HCT116 (cell line): ENCODE measurements around the gene LAMB4. TPM values are rescaled to one million over a fixed set of nuclear protein-coding genes. Genes with fewer than 3 reads are reported as not detected.

Experiments used
- ATAC-seq: fragments of 200-7000 bp; cut with Tn5 transposase; 2 replicates; pipeline ENCODE4 v1.9.1; 2020; ENCODE audit warnings: mild to moderate bottlenecking, moderate library complexity
- BruUV-seq: library from RNA; stranded (reverse); fragments of 400-500 nt; replicated peaks from 2 replicates; lab custom pipeline; 2021; lab: Mats Ljungman, UMichigan
- CTCF ChIA-PET: fragments of 300-600 bp; sonication (Branson Sonifier 250); formaldehyde crosslinking; loops from one replicate; lab custom pipeline; 2021; ENCODE audit warnings: antibody characterized with exemption; lab: Charles Lee
- POLR2A ChIA-PET: fragments of 300-600, 350-600 bp; sonication (Branson Sonifier 250); formaldehyde crosslinking; loops from one replicate; lab custom pipeline; 2021; ENCODE audit warnings: antibody characterized with exemption; lab: Charles Lee
- RAD21 ChIA-PET, 2 experiments: fragments of 300-600 bp; sonication (Branson Sonifier 250); formaldehyde crosslinking; loops; one replicate each; lab custom pipeline; 2023; ENCODE audit warnings: low total read pairs in 2 of 2; ENCODE audit not compliant: uncharacterized antibody in 2 of 2, unreplicated experiment in 2 of 2, low non-redundant PET in 1 of 2; lab: Charles Lee
- DNase-seq: peaks from one replicate; pipeline ENCODE4 v3.0.0-alpha.2; 2010; ENCODE audit warnings: low read depth, low spot score
- H2AFZ ChIP-seq: fragments of 200-600 bp; shearing (Covaris generic), sonication (generic); 2 replicates; pipeline ENCODE4 v1.6.1; 2017; ENCODE audit warnings: low read depth, mixed run types, mixed read lengths, antibody characterized with exemption, low read length; ENCODE audit not compliant: poor library complexity, severe bottlenecking
- H3K27ac ChIP-seq: 2 replicates; pipeline ENCODE4 v1.5.1; 2012; ENCODE audit warnings: low read depth, low read length
- H3K27me3 ChIP-seq: fragments of 200-600 bp; sonication (generic); 2 replicates; pipeline ENCODE4 v1.6.1; 2016; ENCODE audit warnings: mixed run types, low read length, mixed read lengths; ENCODE audit not compliant: insufficient read depth
- H3K36me3 ChIP-seq, 2 experiments: fragments of 200-500 bp in 1 of 2; fragments of 200-600 bp in 1 of 2; sonication (Bioruptor generic) in 1 of 2; sonication (generic) in 1 of 2; 2 replicates each; pipeline versions ENCODE4 v1.5.1 to v1.6.1; 2014 to 2016; ENCODE audit warnings: low read length in 2 of 2, inconsistent platforms in 1 of 2, mixed read lengths in 1 of 2, mixed run types in 1 of 2; ENCODE audit not compliant: insufficient read depth in 2 of 2, control insufficient read depth in 1 of 2
- H3K4me1 ChIP-seq, 2 experiments: fragments of 200-600 bp in 1 of 2; sonication (generic) in 1 of 2; 2 replicates each; pipeline versions ENCODE4 v1.5.1 to v1.6.1; 2012 to 2017; ENCODE audit warnings: low read length in 2 of 2, inconsistent platforms in 1 of 2, mild to moderate bottlenecking in 1 of 2, mixed read lengths in 1 of 2, mixed run types in 1 of 2, moderate library complexity in 1 of 2; ENCODE audit not compliant: insufficient read depth in 2 of 2, control insufficient read depth in 1 of 2
- H3K4me2 ChIP-seq: fragments of 200-600 bp; sonication (generic); 2 replicates; pipeline ENCODE4 v1.6.1; 2017; ENCODE audit warnings: mixed run types, low read length, mixed read lengths
- H3K4me3 ChIP-seq, 2 experiments: fragments of 200-600 bp in 1 of 2; sonication (generic) in 1 of 2; replicated peaks in 1 of 2; 2 replicates each; pipeline ENCODE4 v1.5.1; 2011 to 2016; ENCODE audit warnings: low read length in 2 of 2, control low read depth in 1 of 2, low read depth in 1 of 2, mild to moderate bottlenecking in 1 of 2, mixed read lengths in 1 of 2, mixed run types in 1 of 2
- H3K79me2 ChIP-seq: fragments of 200-600 bp; sonication (generic); 2 replicates; pipeline ENCODE4 v1.6.1; 2017; ENCODE audit warnings: mild to moderate bottlenecking, mixed run types, low read length, moderate library complexity, mixed read lengths; ENCODE audit not compliant: insufficient read depth
- H3K9ac ChIP-seq: fragments of 200-600 bp; sonication (generic); 2 replicates; pipeline ENCODE4 v1.6.1; 2016; ENCODE audit warnings: low read length, mixed read lengths
- H3K9me2 ChIP-seq: fragments of 200-600 bp; sonication (generic), shearing (Covaris generic); 2 replicates; pipeline ENCODE4 v1.6.1; 2017; ENCODE audit warnings: mixed run types, mild to moderate bottlenecking, moderate library complexity; ENCODE audit not compliant: insufficient read depth
- H3K9me3 ChIP-seq, 2 experiments: fragments of 200-500 bp in 1 of 2; fragments of 200-600 bp in 1 of 2; sonication (Bioruptor generic) in 1 of 2; sonication (generic) in 1 of 2; 2 replicates each; pipeline ENCODE4 v1.6.1; 2014 to 2017; ENCODE audit warnings: low read length in 2 of 2, mixed read lengths in 2 of 2, inconsistent platforms in 1 of 2, low read depth in 1 of 2, mild to moderate bottlenecking in 1 of 2, mixed run types in 1 of 2, moderate library complexity in 1 of 2; ENCODE audit not compliant: control insufficient read depth in 1 of 2, insufficient read depth in 1 of 2
- H4K20me1 ChIP-seq: fragments of 200-600 bp; sonication (generic), shearing (Covaris generic); 2 replicates; pipeline ENCODE4 v1.6.1; 2017; ENCODE audit warnings: mixed run types, mild to moderate bottlenecking, moderate library complexity; ENCODE audit not compliant: insufficient read depth
- CTCF ChIP-seq, 3 experiments: fragments of 200-600 bp in 1 of 3; sonication (generic) in 1 of 3; IDR thresholded peaks in 2 of 3; conservative IDR thresholded peaks in 1 of 3; 2 replicates each; pipeline ENCODE4 v1.5.1; 2012 to 2017; ENCODE audit warnings: low read depth in 2 of 3, low read length in 2 of 3, antibody characterized with exemption in 1 of 3, borderline replicate concordance in 1 of 3, control low read depth in 1 of 3, mild to moderate bottlenecking in 1 of 3, mixed read lengths in 1 of 3, mixed run types in 1 of 3, moderate library complexity in 1 of 3; ENCODE audit not compliant: insufficient read depth in 1 of 3
- EZH2 ChIP-seq: fragments of 200-600 bp; sonication (generic); IDR thresholded peaks from 2 replicates; pipeline ENCODE4 v1.6.1; 2017; ENCODE audit warnings: antibody characterized with exemption, mixed run types
- EZH2phosphoT487 ChIP-seq: fragments of 200-600 bp; IDR thresholded peaks from 2 replicates; pipeline ENCODE4 v1.6.1; 2018; ENCODE audit warnings: antibody characterized with exemption, borderline replicate concordance
- MAX ChIP-seq: IDR thresholded peaks from 2 replicates; pipeline ENCODE4 v1.6.1; 2012
- POLR2AphosphoS5 ChIP-seq: IDR thresholded peaks from 2 replicates; pipeline ENCODE4 v1.6.1; 2011; ENCODE audit warnings: mild to moderate bottlenecking, low read depth, low read length, moderate library complexity
- RAD21 ChIP-seq: IDR thresholded peaks from 2 replicates; pipeline ENCODE4 v1.6.1; 2012; ENCODE audit warnings: low read depth, mild to moderate bottlenecking
- SIN3A ChIP-seq: IDR thresholded peaks from 2 replicates; pipeline ENCODE4 v1.6.1; 2012; ENCODE audit warnings: low read depth
- SRF ChIP-seq: IDR thresholded peaks from 2 replicates; pipeline ENCODE4 v1.6.1; 2012; ENCODE audit warnings: low read depth
- YY1 ChIP-seq: IDR thresholded peaks from 2 replicates; pipeline ENCODE4 v1.6.1; 2011; ENCODE audit warnings: low read length, low read depth, moderate library complexity, mild to moderate bottlenecking; ENCODE audit not compliant: insufficient replicate concordance; ENCODE audit errors: extremely low read depth
- intact Hi-C: fragments of 100-400 bp; cut with micrococcal nuclease; formaldehyde crosslinking; loops from 2 replicates; pipeline ENCODE4 v1.10.0; 2022
- total RNA-seq: library from RNA; stranded (reverse); gene quantifications from one replicate; pipeline ENCODE4 v1.2.1, GENCODE V29; 2021; ENCODE audit not compliant: unreplicated experiment
- TF ChIP-seq, protein P1 (sequence below): IDR thresholded peaks from 2 replicates; pipeline ENCODE4 v1.6.1; 2011; ENCODE audit warnings: mild to moderate bottlenecking, low read length, moderate library complexity; ENCODE audit not compliant: insufficient replicate concordance; ENCODE audit errors: extremely low read depth

Gene LAMB4
- total RNA-seq, 1 experiment from 2014 or later = not detected

- H3K79me2 ChIP-seq = no peaks in the 10 kb centered on the region
- BruUV-seq = no TSS peak
- RAD21 ChIA-PET = no interaction called here
- no peaks in the 10 kb centered on the region for H3K9me2 ChIP-seq
- ATAC-seq (no peak), DNase-seq (no peak)
- no peaks in the 10 kb centered on the region for H3K27me3 ChIP-seq
- H3K36me3 ChIP-seq = no peaks in the 10 kb centered on the region
- no peaks in the 10 kb centered on the region for H4K20me1 ChIP-seq
- H3K27ac ChIP-seq = no peak overlapping the region
- TF ChIP-seq SIN3A (no peak), CTCF (IDR thresholded peaks at IDR 0.05 in 2 of 3, conservative IDR thresholded peaks at IDR 0.05 in 1 of 3; ENCODE audit: borderline replicate concordance in 1 of 3, insufficient read depth in 1 of 3, low read depth in 2 of 3, low read length in 2 of 3) (no peak), POLR2AphosphoS5 (no peak), RAD21 (no peak), SRF (no peak), EZH2 (no peak), MAX (no peak), YY1 (no peak), EZH2phosphoT487 (no peak)
- TF ChIP-seq, protein P1, sequence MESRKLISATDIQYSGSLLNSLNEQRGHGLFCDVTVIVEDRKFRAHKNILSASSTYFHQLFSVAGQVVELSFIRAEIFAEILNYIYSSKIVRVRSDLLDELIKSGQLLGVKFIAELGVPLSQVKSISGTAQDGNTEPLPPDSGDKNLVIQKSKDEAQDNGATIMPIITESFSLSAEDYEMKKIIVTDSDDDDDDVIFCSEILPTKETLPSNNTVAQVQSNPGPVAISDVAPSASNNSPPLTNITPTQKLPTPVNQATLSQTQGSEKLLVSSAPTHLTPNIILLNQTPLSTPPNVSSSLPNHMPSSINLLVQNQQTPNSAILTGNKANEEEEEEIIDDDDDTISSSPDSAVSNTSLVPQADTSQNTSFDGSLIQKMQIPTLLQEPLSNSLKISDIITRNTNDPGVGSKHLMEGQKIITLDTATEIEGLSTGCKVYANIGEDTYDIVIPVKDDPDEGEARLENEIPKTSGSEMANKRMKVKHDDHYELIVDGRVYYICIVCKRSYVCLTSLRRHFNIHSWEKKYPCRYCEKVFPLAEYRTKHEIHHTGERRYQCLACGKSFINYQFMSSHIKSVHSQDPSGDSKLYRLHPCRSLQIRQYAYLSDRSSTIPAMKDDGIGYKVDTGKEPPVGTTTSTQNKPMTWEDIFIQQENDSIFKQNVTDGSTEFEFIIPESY = no peak
- no peak overlapping the region for H2AFZ ChIP-seq
- CTCF ChIA-PET = no interaction called here
- no peaks in the 10 kb centered on the region for H3K4me1 ChIP-seq
- no peak overlapping the region for H3K4me3 ChIP-seq
- POLR2A ChIA-PET = no interaction called here
- intact Hi-C loops = no loop called here
- no peak overlapping the region for H3K4me2 ChIP-seq
- H3K9ac ChIP-seq = no peak overlapping the region
- no peaks in the 10 kb centered on the region for H3K9me3 ChIP-seq
These were observed 50.9 kb downstream of the LAMB4 start for GRCh38 chr7:108079276-108079647.
